HuH-7.5 (cell line): Measurements from ENCODE around the gene SVOP.
"Not testable (repeated sequence)": the region's sequence is repeated elsewhere in the genome, so short reads cannot be mapped to it uniquely, and the experiment has no call there.

ENCODE experiments used
- DNase-seq: peaks from one replicate; pipeline ENCODE4 v3.0.0; 2011; ENCODE audit warnings: low spot score

The SVOP gene

DNA sequence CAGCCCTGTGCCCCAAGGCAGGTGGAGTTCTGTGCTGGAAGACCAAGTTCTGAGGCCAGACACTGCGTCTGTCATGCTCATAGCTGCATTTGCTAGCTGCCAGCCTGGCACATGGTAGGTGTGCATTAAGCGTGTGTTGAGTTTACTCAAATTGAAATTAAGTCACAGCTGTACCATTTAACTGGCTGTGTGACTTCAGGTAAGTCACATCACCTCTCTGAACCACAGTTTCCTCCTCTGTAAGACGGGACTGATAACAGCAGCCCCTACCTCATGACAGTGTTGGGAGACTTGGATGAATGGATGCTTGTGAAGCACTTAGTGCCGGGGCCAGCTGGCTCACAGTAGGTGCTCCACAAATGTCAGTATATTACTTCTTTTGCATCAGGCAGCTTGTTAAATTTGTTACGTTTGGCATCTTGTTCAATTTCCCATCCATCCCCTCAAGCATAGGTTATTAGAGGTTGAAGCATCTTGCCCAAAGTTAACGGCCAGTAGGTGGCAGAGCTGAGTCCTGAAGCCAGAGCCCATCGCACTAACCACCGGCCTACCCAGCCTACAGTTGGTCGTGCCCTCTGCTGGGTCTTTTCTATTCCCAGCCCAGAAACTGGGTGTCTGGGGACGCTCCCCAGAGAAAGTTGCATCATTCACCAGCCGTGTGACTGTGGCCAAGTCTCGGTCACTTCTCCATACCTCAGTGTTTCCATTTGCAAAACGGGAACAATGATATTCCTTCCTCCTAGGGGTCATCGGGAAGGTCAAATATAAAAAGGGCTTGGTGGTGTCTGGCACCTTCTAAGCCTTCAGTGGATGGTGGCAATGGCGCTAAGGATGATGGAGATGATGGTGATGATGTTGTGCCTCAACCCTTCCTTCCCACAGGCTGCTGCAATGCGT is 136.5 kb downstream of the SVOP start:
- peak; percentile 36 for DNase-seq

DNA sequence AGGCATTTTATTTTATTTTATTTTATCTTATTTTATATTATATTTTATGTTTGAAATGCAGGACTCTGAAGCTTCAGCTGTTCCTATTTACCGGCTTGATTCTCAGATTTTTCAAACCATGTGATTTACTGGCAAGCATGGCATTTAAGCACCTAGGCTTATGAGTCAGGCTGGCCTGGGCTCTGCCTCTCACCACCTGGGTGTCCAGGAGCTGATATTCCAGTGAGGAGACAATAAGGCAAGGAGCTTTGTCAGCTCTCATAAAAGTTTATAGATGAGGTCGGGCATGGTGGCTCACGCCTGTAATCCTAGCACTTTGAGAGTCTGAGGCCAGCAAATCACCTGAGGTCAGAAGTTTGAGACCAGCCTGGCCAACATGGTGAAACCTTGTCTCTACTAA is 138.9 kb downstream of the SVOP start:
- DNase-seq, result no peak

DNA sequence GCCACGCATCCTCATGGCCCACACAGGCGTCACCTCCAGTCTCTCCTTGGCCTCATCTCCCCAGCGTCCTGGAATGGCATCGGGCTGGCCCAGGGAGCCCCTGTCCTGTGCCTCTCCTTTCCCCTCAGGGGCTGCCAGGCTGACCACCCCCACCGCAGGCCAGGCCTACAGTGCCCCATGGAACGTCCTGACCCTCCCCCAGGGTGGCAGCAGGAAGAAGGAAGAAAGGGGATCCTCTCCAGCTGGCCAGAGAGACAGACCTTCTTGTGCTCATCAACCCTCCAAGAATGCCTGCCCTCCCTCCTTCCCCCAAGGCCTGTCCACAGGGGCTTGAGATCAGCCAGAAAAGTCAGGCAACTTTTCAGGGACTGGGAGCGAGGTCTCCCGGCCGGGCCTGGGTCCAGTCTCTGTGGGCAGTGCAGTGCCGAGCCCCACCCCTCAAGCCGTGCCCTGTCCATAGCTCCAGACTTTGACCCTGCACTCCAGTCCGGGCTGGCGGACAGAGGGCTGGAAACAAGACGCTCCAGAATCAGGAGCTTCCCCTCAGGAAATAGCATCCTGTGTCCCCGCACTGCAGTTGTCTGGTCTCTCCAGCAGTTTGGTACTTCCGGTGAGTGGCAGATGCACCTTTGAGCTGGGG is 141.1 kb downstream of the SVOP start, which contains the start of gene DAO:
TSS of gene DAO (plus strand) at position 478 of the 640 bp plus-strand sequence. CDS start 4,915 bp downstream, outside the sequence.
- peak; percentile 44 for DNase-seq

DNA sequence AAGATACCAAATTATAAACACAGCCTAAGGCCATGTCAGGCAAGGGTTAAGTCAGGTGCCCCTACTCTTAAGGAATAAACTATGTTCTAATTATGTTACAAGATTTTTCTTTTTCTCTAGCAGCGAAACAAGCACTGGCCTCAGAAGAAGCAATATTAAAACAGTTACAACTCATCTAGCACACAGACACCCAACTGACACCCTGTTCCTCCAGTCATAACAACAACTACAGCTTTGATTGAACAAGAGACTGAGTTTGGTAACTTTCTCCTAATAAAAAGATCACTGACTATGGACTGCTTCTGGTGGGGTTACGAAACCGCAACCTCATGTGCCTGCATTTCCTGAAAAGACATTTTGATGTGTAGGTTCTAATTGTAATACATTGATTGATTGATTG is 144.3 kb downstream of the SVOP start:
- no peak for DNase-seq

DNA sequence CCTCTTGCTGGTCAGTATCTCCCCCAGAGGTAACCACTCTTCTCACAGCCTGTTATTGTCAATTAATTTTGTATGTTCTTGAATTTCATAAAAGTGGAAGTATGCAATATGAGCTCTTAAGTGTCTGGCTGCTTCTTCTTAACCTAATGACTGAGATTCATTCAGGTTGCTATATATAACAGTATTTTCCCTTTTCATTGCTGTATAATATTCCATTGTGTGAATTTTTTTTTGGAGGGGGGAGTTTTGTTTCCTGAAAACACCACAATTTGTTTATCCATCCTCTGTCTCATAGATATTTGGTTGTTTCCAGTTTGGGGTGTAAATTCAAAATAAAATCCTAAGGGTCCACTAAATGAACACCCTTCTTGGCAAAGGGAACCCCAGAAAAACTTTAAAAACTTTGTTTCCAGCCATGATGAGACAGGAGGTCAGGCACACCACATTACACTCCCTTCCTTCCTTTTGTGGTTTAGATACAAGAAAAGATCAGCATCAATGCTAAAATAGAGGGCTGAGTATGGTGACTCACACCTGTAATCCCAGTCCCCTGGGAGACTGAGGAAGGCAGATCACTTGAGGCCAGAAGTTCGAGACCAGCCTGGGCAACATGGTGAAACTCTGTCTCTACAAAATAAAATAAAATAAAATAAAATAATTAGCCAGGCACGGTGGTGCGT is 145.0 kb downstream of the SVOP start:
- no peak for DNase-seq

DNA sequence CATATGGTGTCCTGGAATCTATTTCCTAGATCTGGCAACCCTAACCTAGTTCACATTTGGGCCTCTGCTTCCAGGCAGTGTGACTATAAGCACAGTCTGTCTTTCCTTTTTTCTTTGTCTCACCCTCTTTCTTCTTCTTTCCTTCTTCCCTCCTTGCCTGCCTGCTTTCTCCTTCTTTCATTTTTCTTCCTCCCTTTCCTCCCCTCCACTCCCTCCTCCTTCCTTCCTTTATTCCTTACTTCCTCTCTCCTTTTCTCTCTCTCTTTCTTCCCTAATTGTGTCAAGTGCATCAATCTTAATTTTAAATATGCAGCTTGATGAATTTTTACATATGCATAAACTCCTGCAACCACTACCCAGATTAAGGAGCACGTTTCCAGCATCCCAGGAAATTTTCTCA is 145.6 kb downstream of the SVOP start:
- DNase-seq, result no peak

DNA sequence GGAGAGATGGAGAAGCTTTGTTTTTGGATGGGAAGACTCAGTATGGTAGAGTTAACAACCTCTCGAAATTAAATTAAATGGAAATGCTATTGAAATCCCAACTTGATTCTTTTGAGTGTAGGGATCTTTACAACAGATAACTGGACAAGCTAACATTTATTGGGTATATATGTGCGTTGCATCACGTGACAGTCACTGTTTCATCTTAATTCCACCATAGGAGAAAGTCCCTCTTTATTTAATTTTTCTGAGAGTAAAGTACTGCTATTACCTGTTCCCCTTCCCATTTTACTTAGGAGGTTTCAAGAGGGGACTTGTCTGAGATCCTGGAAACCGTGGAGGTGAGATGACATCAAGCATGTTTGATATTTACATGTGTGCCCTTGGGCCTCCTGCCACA is 152.1 kb downstream of the SVOP start:
- DNase-seq, result no peak

DNA sequence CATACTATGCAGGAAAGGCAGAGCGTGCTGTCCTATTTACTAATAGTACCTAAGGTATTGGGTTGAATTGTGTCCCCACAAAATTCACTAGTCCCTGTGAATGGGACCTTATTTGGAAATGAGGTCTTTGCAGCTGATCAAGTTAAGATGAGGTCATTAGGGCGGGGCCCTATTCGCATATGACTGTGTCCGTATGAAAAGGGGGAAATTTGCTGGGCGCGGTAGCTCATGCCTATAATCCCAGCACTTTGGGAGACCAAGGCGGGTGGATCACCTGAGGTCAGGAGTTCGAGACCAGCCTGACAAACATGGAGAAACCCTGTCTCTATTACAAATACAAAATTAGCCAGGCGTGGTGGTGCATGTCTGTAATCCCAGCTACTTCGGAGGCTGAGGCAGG is 154.8 kb downstream of the SVOP start:
- not testable (repeated sequence) for DNase-seq

DNA sequence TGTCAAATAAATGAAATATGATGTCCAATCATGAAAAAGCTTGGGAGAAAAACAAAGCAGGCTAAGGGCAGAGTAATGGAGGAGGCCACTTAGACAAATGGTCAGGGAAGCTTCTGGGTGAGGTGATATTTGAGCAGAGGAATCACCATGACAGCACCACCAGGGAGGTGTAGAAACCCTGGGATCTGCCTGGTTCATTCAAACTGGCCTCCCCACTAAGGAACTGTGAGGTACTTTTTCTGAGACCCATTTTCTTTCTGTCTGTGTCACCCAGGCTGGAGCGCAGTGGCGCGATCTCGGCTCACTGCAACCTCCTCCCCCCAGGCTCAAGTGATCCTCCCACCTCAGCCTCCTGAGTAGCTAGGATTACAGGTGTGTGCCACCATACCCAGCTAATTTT is 155.7 kb downstream of the SVOP start:
- DNase-seq, result no peak

DNA sequence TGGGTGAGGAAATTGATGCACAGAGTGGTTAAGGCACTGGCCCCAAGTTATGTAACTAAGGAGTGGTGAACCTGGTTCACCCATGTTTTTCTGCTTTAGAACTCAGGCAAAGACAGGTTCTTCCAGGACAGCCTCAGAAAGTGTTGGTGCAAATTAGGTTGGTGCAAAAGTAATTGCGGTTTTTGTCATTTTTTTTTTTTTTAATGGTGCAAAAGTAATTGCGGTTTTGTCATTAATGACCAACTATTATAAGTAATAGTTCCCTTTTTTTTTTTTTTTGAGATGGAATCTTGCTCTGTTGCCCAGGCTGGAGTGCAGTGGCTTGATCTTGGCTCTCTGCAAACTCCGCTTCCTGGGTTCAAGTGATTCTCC is 158.3 kb downstream of the SVOP start:
- no peak for DNase-seq

DNA sequence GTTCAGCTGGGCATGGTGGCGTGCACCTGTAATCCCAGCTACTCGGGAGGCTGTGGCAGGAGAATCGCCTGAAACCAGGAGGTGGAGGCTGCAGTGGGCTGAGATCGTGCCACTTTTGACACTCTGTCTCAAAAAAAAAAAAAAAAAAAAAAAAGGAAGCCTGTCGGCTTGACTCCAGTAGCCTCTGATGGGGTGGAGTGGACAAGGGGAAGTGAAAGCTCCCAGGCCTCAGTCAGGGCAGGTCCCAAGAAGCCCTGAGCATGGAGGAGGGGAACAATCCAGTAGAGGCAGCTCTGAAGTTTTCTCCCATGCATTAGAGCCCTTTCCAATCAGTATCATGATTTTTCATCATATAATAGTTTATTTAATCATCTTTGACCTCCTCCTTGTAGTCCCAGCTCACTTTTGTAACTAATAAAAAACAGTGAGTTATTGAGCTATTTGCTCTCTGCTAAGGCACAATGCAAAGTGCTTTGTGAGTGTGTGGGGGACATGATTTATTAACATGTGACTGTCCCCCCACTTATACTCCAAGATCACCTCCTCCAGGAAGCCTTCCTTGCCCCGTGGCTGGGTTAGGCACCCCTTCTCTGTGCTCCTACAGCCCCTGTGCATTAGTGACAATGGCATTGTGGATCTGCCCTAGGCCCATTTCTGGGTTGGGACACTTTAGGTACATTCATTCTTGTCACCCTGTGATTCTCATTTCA is 158.8 kb downstream of the SVOP start:
- DNase-seq, result no peak

DNA sequence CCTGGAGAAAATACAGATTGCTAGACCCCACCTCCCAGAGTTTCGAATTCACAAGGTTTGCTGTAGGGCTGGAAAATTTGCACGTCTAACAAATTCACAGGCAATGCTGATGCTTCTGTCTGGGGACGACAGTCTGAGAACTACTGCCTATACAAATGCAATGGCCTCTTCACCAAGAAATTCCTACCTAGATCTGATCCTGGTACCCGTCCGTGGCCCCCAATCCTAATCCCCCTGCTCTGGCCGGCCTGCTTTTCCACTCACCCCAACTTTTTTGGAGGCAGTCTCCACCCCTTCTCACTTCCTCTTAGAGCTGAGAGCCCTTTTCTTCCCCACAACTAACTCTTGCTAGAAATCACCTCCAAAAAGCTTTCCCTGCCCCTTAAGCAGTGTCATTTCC is 160.4 kb downstream of the SVOP start:
- no peak for DNase-seq

DNA sequence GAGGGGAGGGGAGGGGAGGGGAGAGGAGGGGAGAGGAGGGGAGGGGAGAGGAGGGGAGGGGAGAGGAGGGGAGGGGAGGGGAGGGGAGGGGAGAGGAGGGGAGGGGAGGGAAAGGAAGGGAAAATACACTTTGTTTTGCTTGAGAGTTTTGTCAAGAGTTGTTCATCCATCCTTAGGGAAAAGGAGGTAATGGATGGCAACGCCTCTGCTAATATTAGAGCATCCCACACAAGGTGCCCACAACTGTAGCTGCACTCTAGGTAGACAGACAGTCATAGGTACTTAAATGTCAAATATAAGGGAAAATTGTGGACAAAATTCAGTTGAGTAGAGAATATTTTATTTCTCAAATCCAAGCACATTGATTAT is 161.0 kb downstream of the SVOP start:
- DNase-seq, result no peak

DNA sequence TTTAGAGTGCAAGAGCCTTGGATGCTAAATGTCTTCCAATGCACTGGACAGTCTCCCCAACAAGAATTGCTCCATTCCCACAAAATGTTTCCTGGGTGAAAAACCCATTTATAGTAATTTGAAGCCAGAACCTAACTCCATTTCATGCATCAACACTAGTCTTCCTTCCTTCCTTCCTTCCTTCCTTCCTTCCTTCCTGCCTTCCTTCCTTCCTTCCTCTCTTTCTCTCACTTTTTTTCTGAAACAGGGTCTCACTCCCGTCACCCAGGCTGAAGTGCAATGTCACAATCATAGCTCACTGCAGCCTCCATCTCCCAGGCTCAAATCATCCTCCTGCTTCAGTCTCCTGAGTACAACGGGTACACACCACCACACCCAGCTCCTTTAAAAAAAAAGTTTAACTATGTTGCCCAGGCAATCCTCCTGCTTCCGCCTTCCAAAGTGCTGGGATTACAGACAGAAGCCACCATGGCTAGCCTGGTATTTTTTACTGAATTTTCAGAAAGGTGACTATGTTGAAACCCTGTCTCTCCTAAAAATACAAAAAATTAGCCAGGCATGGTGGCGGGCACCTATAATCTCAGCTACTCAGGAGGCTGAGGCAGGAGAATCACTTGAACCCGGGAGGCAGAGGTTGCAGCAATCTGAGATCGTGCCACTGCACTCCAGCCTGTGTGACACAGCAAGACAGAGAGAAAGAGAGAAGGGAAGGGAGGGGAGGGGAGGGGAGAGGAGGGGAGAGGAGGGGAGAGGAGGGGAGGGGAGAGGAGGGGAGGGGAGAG is 161.5 kb downstream of the SVOP start:
- not testable (repeated sequence) for DNase-seq

DNA sequence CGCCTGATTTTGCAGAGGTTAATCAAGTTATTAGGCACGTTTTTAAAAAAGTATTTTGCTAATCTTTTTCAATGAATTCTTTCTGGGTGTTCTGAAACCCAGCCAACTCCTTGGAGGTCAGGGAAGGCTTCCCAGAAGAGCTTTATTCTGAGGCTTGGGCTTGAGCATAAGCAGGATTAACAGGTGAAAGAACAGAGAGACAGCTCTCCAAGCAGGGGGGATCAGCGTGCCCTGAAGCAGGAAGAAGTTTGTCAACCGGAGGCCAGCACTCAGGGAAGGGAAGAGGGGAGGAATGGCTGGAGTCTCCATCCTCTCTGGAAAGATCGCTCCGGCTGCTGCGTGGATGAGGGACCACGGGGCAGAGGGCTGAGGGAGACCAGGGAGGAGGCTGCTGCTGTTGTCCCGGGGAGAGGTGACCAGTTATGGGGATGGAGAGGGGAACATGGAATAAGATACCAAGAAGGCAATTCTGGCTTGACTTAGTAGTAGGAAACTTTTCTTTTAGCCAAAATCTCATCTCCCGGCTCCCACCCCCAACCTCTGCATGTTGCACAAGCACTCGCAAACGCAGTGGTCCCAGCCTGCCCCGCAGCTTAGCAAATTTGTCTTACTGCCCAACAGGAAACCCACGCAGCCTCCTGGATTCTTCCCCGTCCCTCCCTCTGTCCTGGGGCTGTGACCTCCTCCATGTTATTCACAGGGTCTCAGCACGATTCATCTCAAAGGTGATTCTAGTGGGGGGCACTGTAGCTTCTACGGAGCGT is 162.4 kb downstream of the SVOP start:
- DNase-seq, result no peak
